Measurements from ENCODE around the gene EEF1A2. TPM values are rescaled to one million over a fixed set of nuclear protein-coding genes. Genes with fewer than 3 reads are reported as not detected.

EEF1A2 gene
- total RNA-seq, 2 experiments from 2014 or later, result 0.13 TPM; not detected in 1

DNA sequence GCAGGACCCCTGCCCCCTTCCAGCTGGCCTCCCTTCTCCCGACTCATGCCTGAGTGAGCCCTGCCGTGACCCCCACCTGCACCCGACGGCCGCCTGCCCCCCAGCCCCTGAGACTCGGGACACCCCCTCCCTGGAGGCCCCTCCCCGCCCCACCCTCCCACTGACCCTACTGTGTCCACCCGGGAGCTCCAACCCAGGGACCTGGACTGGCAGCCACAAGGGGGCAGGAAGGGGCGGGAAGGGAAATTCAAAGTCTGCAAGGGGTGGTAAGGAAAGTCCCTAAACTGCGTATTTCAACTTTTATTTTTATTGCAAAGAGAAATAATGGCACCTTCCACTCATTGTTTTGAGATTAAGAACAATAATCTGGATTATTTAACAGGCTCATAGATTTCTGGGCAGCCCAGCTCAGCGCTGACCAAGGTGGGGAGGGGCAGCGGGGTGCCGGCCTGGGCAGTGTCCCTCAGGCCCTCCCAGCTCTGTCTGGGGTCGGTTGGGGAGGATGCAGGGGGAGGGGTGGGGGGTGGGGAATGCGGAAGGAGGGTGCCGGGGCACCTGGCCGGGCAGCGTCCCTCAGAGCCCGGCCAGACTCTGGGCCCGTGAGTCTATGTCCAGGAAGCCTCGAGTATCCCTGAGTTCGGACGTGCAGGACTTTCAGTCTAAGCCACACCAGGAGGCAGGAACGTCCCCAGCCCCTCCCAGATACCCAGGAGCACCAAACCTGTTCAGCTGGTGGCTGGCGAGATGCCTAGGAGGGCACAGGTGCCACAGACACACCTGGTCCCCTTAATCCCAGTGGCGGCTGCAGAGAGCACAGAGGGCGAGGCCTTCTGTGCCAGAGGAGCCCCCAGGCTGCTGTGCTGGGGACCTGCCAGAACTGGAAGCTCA lies 39.6 kb upstream of the EEF1A2 start:
- POLR2A ChIA-PET, result interaction anchor here (0.7 to 2.8 kb wide), 10 partner anchors 9 to 326 kb away, joined by 3 to 31 read pairs (median 4); partner anchors contain the start of genes ARFRP1, HELZ2, PPDPF and RTEL1
- CTCF ChIA-PET, result interaction anchor here (0.6 to 2.9 kb wide), 33 partner anchors 8 to 564 kb away, joined by 3 to 32 read pairs (median 4); partner anchors contain the start of genes ARFRP1, FNDC11, HELZ2 and LIME1

DNA sequence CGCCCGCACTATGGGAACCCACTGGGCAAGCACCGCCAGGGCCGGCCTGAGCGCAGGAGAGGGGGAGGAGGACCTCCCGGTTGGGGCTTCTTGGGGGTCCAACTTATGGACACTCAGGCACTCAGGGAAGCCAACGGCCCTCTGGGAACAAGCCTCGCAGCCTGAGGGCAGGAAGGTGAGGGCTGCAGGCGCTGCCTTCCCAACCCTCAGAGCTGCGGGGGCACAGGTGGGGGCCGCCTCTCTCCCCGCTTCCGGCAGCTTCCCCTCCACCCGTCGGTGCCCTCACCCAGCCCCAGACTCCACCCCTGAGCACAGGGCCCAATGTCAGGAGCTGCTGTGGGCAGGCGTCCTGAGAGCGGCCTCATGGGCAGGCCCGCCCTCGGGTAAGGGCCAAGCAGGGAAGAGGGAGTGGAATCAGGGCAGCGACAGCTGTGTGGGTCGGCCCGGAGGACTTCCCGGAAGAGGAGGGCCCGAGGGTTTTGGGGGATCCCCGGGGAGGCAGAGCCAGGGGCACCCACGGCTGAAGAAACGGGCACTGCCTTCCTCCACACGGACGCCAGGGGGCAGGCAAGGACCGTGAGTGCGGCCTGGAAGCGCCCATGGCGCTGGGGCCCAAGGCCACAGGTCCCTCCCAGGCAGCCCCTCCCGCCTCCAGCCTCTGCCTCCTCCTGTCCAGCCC lies 38.8 kb upstream of the EEF1A2 start:
- ChIA-PET CTCF (interaction anchor here (0.6 to 2.9 kb wide), 41 partner anchors 9 to 715 kb away, joined by 3 to 32 read pairs (median 3); partner anchors contain the start of genes ARFRP1, FNDC11, HELZ2 and LIME1), POLR2A (interaction anchor here (0.7 to 2.8 kb wide), 10 partner anchors 8 to 327 kb away, joined by 3 to 31 read pairs (median 4); partner anchors contain the start of genes ARFRP1, HELZ2, PPDPF and RTEL1)

DNA sequence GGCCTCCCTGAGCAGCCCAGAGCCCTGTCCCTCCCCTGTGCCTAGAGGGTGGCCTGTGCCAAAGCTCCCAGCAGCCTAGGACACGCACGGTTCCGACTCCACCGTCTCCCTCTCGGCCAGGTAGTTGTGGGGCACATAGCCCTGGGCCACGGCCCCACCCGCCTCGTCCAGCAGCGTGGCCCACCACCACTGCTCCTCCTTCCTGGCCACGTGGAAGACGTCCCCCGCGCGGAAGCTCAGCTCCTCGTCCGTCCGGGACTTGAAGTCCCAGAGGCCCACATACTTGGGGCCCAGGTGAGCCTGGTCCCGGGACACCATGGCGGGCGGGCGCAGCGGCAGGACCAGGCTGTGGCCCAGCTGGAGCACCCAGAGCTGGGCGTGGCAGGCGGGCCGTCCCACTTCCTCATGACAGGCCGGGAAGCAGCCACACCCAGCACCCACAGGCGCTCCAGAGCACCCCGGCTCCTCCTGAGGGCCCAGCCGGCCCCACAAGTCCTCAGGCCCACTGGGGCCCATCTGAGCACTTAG lies 38.2 kb upstream of the EEF1A2 start, which contains the start of gene PTK6:
PTK6 (minus strand) TSS at position 380 of the 528 bp plus-strand sequence; CDS start at position 318, 62 bp downstream.
- ChIA-PET CTCF (interaction anchor here (0.6 to 2.9 kb wide), 37 partner anchors 9 to 715 kb away, joined by 3 to 32 read pairs (median 3); partner anchors contain the start of genes ARFRP1, FNDC11, HELZ2 and LIME1), POLR2A (interaction anchor here (0.8 to 2.8 kb wide), 7 partner anchors 15 to 327 kb away, joined by 3 to 31 read pairs (median 4); partner anchors contain the start of genes ARFRP1, PPDPF, RTEL1 and ZGPAT)

DNA sequence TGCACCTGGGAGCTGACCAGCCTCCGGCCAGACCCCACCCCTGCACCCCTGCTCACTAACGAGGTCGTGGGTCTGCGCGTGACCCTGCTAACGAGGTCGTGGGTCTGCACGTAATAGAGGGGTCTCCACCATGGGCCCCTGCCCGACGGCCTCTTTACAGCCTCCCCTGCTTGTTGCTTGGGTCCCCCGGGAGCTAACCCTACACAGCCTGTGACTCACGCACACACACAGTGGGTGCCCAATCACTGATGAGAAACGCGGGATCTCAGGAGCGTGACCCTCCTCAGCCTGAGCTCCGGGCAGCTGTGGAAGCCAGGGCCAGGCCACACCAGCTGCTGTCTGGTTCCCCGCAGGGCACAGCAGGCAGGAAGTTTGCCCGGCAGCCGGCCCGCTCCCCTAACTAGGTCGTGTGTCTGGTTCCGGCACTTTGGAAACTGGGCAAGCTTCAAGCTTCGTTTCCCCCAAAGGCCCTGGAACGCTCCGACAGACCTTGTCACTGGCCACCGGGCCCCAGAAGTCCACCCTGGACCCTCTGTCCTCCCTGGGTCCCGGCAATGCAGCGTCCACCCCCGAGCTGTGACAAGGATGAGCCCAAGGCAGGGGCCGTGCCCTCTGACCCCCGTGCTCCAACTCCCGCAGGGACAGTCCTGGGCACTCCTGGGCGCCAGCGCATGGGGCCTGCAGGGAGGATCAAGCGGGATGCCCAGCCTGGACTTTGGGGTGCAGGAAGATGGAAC lies 37.5 kb upstream of the EEF1A2 start:
- CTCF ChIA-PET, result interaction anchor here (1.1 to 2.9 kb wide), 9 partner anchors 14 to 437 kb away, joined by 3 to 32 read pairs (median 8); partner anchors contain the start of genes HELZ2, PPDPF, RTEL1 and UCKL1
- POLR2A ChIA-PET, result interaction anchor here (1.6 to 2.8 kb wide), 2 partner anchors 14 to 122 kb away, joined by 6 to 31 read pairs; partner anchors contain the start of genes PPDPF and RTEL1

DNA sequence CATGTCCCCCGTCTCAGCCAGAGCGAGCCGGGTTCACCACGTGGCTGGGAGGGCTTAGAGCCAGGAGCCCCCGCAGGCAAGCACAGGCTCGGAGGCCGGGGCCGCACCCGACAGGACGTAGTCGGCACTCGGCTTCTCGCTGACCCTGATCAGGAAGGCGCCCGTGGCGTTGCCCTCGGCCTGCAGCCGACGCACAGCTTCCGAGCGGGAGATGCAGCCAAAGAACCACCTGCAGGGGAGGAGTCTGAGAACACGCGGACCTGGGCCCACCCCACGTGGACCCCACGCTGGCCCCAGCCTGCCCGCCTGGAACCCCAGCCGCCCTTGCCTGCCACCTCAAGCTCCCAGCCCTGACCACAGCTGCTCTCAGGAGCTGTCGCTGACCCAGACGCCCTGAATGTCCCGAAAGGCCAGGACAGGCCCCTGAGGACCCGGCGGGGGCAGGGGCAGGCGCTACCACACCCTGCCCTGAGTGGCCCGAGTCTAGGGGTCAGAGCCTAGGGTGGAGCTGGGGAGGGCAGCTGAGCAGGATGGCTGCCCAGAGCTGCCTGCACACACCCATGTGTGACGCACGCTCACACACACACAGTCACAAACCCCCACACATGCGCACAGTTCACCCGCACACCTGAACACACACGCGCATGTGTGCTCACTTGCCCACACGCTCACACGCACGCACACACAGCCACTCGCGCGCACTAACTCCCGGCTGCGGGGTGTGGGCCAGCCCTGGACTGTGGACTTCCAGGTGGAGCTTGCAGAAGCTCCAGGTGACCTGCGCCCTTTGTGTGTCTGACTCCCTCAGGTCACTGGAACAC lies 36.2 kb upstream of the EEF1A2 start:
- ChIA-PET POLR2A (interaction anchor here (1.0 kb wide), 1 partner anchor 14 kb away, joined by 3 read pairs; no protein-coding TSS in a partner anchor), CTCF (interaction anchor here (0.6 to 1.5 kb wide), 2 partner anchors 39 to 247 kb away, joined by 3 to 4 read pairs; no protein-coding TSS in a partner anchor)

DNA sequence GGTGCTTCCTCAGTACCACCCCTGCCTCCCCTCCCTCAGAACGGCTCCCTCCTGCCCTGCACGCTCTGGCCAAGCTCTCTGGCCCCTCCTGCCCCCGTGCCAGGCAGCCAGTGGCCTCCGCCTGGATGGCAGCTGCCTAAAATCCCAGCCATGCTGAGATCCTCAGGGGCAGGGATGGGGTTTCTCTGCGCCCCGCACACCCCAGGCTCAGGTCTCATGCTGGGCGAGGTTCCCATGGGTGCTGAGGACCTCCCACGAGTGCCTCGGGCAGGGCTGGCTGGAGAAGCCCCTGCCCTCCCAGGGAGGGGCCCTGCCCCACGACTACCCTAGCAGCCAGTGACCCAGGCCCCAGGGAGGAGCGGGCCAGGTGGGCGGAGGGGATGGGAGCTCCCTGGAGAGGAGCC lies 35.5 kb upstream of the EEF1A2 start:
- ChIA-PET POLR2A (interaction anchor here (1.0 kb wide), 1 partner anchor 13 kb away, joined by 3 read pairs; no protein-coding TSS in a partner anchor), CTCF (interaction anchor here (1.5 kb wide), 1 partner anchor 38 kb away, joined by 4 read pairs; no protein-coding TSS in a partner anchor)

DNA sequence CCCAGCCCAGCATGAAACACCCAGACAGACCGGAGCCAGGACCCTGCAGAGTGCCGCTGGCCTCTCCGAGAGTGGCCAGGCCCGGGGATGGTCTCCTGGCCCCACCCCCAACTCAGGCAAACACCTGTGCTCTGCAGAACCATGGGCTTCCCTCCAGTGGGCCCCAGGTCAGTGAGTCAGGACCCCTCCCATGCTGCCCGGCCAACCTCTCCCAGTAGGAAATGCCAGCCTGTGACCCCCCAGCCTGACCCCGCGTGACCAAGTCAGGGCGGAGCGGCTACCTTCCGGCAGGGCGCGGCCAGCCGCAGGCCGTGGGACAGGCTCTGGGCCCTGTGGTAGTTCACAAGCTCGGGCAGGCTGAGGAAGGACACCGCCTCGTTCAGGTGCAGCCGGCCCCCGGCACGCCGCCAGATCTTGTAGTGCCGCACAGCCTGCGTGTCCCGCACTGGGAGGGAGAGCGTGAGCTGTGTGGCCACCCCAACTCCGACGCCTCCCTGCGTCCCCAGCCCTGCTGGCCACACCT lies 35.0 kb upstream of the EEF1A2 start:
- CTCF ChIA-PET, result interaction anchor here (1.5 kb wide), 1 partner anchor 38 kb away, joined by 4 read pairs; no protein-coding TSS in a partner anchor
- POLR2A ChIA-PET, result no interaction called here

DNA sequence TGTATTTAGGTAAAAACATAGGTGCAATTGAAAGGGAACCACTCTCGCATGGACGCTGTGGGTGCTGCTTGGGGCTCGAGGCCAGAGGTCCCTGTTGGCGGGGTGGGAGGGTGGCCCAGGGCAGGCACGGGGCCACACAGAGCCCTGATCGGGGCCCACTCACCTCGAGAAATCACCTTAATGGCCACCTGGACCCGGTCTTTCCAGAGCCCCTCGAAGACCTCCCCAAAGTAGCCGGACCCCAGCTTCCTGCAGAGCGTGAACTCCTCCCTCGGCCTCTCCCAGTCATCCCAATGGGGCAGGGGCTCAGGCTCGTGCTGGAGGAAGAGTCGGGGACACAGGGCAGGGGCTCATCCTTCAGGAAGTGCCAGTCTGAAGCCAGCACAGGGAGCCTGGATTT lies 34.5 kb upstream of the EEF1A2 start:
- CTCF ChIA-PET, result no interaction called here
- POLR2A ChIA-PET, result no interaction called here

DNA sequence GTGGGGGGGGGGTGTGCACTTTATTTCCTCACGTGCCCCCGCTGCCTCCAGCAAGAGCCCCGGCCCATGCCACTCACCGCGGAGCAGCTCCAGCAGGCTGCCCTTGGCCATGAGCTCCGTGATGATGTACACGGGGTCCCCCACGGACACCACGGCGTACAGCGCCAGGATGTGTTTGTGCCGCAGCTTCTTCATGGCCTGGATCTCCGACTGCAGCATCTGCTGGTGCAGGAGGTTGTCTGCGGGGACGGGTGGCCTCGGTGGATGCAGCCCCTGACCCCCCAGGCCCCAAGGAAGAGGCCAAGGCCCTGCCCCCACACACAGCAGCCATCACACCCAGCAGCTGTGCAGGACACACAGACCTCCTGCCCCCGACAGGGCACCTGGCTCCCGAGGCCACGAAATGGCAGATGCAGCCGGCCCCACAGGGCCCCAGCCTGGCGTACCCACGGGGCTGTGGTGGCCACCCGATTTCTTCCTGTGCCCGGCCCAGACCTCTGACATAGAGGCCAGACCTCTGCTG lies 33.6 kb upstream of the EEF1A2 start:
- ChIA-PET POLR2A (no interaction called here), CTCF (no interaction called here)

DNA sequence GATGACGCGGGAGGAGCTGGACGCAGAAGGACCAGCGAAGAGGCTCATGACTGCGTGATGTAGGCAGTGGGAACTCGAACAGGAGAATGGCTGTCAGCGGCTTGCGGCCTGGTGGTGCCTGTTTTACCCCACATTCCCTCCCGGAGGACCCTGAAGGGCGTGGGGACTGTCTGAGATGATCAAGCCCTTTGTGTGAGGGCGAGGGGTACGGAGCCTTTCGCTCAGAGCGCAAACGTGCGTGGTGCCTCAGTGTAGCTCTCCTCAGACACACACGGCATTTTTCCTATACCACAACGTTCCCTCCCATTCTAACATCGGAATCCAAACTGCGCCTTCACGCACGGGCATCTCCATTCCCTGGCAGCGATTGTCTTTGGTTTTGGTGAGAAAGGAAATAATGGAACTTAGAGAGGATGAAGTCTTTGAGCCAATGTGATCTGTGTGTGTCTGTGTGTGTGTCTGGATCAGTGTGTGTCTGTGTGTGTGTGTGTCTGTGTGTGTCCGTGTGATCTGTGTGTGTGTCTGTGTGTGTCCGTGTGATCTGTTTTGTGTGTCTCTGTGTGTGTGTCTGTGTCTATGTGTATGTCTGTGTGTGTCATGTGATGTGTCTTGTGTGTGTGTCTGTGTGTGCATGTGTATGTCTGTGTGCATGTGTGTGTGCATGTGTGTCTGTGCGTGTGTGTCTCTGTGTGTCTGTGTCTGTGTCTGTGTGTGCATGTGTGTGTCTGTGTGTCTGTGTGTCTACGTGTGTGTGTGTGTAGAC lies 33.0 kb upstream of the EEF1A2 start:
- CTCF ChIA-PET, result interaction anchor here (1.9 kb wide), 1 partner anchor 35 kb away, joined by 4 read pairs; no protein-coding TSS in a partner anchor
- POLR2A ChIA-PET, result no interaction called here

DNA sequence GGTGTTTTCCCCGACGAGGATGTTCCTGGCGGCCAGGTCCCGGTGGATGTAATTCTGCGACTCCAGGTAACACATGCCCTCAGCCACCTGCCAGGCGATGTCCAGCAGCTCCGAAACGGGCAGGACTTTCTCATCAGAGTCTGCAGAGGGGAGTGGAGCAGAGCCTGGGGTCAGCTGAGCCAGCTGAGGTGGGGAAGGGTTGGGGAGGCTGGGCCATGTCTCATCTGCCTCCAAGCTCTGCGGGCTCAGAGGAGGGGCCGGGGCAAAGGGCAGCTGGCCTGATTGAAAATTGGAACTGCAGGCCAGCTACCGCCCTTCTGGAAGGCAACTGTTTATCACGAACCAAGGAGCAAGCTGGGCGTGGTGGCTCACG lies 31.9 kb upstream of the EEF1A2 start:
- POLR2A ChIA-PET, result interaction anchor here (1.4 kb wide), 1 partner anchor 10 kb away, joined by 4 read pairs; no protein-coding TSS in a partner anchor
- CTCF ChIA-PET, result interaction anchor here (1.9 kb wide), 2 partner anchors 10 to 34 kb away, joined by 4 to 7 read pairs; partner anchors contain the start of gene PPDPF

DNA sequence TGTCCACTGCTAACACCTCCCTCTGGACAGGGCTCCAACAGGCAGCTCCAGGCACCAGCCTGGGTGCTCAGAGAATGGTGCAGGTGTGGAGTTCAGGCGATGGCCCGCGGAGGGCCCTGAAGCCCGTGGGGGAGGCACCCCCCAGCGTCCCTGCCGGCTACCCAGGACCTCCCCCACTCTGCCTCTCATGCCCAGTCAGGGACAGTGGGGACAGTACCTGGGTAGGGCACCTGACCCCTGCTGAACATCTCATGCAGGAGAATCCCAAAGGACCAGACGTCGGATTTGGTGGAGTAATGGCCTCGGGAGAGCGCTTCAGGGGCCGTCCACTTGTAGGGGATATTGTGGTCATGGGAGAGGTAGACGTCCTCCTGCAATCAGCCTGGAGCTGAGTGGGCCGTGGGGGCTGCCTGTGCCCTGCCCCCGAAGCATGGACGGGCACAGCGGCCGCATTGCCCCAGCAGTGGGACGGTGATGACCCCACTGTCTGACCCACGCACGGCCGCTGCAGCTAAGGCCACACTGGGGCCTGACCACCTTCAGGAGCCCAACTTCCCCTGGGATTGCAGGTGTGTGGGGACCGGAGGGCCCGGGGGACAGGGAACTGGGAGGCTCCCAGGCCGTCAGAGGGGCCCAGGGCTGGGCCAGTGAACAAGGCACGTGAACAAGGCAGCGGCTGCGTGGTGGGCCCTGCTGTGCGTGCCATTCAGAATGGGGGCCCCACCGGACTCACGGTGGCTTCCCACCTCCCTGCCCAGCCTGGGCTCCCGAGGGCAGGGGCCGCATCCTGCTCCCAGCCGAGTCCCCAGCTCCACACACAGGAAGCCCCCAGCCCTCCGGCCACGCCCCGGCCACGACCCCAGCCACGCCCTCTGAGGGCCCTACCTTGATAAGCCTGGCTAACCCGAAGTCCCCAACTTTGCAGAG lies 31.2 kb upstream of the EEF1A2 start:
- POLR2A ChIA-PET, result interaction anchor here (1.4 kb wide), 1 partner anchor 9 kb away, joined by 4 read pairs; no protein-coding TSS in a partner anchor
- CTCF ChIA-PET, result interaction anchor here (1.9 kb wide), 2 partner anchors 9 to 33 kb away, joined by 4 to 7 read pairs; partner anchors contain the start of gene PPDPF

DNA sequence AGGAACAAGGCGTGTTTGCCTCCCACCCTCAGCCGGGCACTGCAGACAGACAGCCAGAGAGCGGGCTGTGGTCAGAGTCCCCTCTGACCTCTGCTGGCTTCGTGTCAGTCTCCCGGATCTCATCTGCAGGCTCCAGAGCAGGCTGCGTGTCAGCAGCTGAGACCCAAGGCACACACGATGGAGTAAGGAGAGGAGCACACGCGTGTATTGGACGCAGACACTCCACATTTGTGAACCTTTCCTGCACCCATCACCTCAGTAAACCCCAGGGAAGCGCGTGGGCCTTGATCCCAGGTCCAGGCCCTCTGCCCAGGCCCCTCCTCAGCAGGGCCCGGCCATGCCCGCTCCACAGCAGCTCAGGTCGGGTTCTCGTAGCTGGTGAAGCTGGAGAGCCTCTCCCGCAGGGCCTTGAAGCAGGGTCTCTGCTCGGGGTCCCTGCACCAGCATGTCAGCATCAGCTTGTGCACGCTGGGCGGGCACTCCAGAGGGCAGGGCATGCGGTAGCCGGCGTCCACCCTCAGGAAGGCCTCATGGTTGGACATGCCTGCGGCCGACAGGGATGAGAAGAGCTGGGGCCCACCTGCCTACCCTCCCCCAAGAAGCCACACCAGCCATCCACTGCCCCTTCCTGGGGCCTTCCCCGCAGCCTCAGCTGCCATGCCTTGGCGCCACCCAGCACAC lies 30.4 kb upstream of the EEF1A2 start:
- CTCF ChIA-PET, result interaction anchor here (0.6 to 1.9 kb wide), 2 partner anchors 8 to 33 kb away, joined by 3 to 7 read pairs; partner anchors contain the start of gene PPDPF
- POLR2A ChIA-PET, result interaction anchor here (0.5 to 0.9 kb wide), 2 partner anchors 9 to 127 kb away, joined by 3 read pairs; no protein-coding TSS in a partner anchor

DNA sequence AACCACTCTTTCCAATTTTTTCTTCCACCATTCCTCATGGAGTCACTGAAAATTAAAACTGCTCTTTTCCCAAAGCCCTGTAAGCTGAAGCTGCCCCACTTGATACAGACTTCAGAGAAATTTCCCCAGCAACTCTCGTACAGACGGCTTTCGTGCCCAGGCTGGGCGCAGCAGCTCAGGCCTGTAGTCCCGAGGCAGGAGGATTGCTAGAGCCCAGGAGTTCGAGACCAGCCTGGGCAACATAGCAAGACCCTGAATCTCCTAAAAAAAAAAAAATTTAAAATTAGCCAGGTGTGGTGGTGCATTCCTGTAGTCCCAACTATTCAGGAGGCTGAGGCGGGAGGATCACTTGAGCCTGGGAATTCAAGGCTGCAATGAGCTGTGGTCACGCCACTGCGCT lies 28.3 kb upstream of the EEF1A2 start:
- POLR2A ChIA-PET, result no interaction called here
- CTCF ChIA-PET, result no interaction called here
